MM.1S (cell line): ENCODE data around the gene RBM43.
"Not testable (repeated sequence)": the region's sequence is repeated elsewhere in the genome, so short reads cannot be mapped to it uniquely, and the experiment has no call there.

Source experiments
- DNase-seq: peaks from one replicate; pipeline ENCODE4 v3.0.0-alpha.2; 2015
- H2AFZ ChIP-seq: fragments of 300-600 bp; sonication (generic); 2 replicates; pipeline ENCODE4 v1.6.0; 2016; ENCODE audit warnings: antibody characterized with exemption, low read length
- H3F3A ChIP-seq: fragments of 300-600 bp; sonication (generic); 2 replicates; pipeline ENCODE4 v1.6.1; 2016; ENCODE audit warnings: mild to moderate bottlenecking, antibody characterized with exemption, low read length, moderate library complexity, mixed read lengths; ENCODE audit not compliant: insufficient read depth
- H3K27ac ChIP-seq: fragments of 300-600 bp; sonication (generic); 2 replicates; pipeline ENCODE4 v1.5.1; 2016; ENCODE audit warnings: mild to moderate bottlenecking, low read length
- H3K27me3 ChIP-seq: fragments of 300-600 bp; sonication (generic); replicated peaks from 2 replicates; pipeline ENCODE4 v1.6.0; 2016; ENCODE audit warnings: low read length; ENCODE audit not compliant: insufficient read depth
- H3K36me3 ChIP-seq: fragments of 300-600 bp; sonication (generic); replicated peaks from 2 replicates; pipeline ENCODE4 v1.6.1; 2016; ENCODE audit warnings: mild to moderate bottlenecking, low read length, mixed read lengths; ENCODE audit not compliant: insufficient read depth
- H3K4me1 ChIP-seq: fragments of 300-600 bp; sonication (generic); 2 replicates; pipeline ENCODE4 v1.6.1; 2016; ENCODE audit warnings: low read length, mixed read lengths
- H3K4me2 ChIP-seq: fragments of 300-600 bp; sonication (generic); 2 replicates; pipeline ENCODE4 v1.6.0; 2016; ENCODE audit warnings: low read depth, low read length
- H3K4me3 ChIP-seq: fragments of 300-600 bp; sonication (generic); 2 replicates; pipeline ENCODE4 v1.5.1; 2016; ENCODE audit warnings: low read length, mixed read lengths
- H3K79me2 ChIP-seq: fragments of 300-600 bp; sonication (generic); 2 replicates; pipeline ENCODE4 v1.6.1; 2016; ENCODE audit warnings: mixed run types, low read length, mixed read lengths
- H3K9ac ChIP-seq: fragments of 300-600 bp; sonication (generic); 2 replicates; pipeline ENCODE4 v1.6.1; 2016; ENCODE audit warnings: low read length, mixed read lengths
- H3K9me2 ChIP-seq: fragments of 300-600 bp; sonication (generic); replicated peaks from 2 replicates; pipeline ENCODE4 v1.6.1; 2016; ENCODE audit warnings: mild to moderate bottlenecking, low read length, mixed read lengths; ENCODE audit not compliant: insufficient read depth
- H3K9me3 ChIP-seq: fragments of 300-600 bp; sonication (generic); replicated peaks from 2 replicates; pipeline ENCODE4 v1.6.1; 2016; ENCODE audit warnings: mild to moderate bottlenecking, low read length, mixed read lengths; ENCODE audit not compliant: insufficient read depth
- H4K20me1 ChIP-seq: fragments of 300-600 bp; sonication (generic); 2 replicates; pipeline ENCODE4 v1.6.1; 2016; ENCODE audit warnings: mild to moderate bottlenecking, low read length, moderate library complexity, mixed read lengths; ENCODE audit not compliant: insufficient read depth
- CTCF ChIP-seq: fragments of 300-600 bp; sonication (generic); IDR thresholded peaks from 2 replicates; pipeline ENCODE4 v1.5.1; 2016; ENCODE audit warnings: antibody characterized with exemption, low read length, mixed read lengths
- EZH2 ChIP-seq: fragments of 300-600 bp; sonication (generic); optimal IDR thresholded peaks from 2 replicates; pipeline ENCODE3; 2017; ENCODE audit warnings: low read depth, mild to moderate bottlenecking, antibody characterized with exemption, low read length, mixed read lengths
- EZH2phosphoT487 ChIP-seq: fragments of 300-600 bp; sonication (generic); IDR thresholded peaks from 2 replicates; pipeline ENCODE4 v1.6.1; 2018; ENCODE audit warnings: antibody characterized with exemption, low read length

RBM43 gene

GRCh38 chr2:151238527-151239487 is 22.9 kb downstream of the RBM43 start:
- no peaks in the 10 kb centered on the region for H3K4me1 ChIP-seq
- H3K27me3 ChIP-seq, result no peaks in the 10 kb centered on the region
- peak; percentile 51 for DNase-seq
- no peak overlapping the region for H3K4me2 ChIP-seq
- H4K20me1 ChIP-seq, result no peaks in the 10 kb centered on the region
- no peak overlapping the region for H2AFZ ChIP-seq
- H3K9me2 ChIP-seq, result no peaks in the 10 kb centered on the region
- TF ChIP-seq CTCF, result peak; percentile 85
- no peak for TF ChIP-seq EZH2phosphoT487
- no peak for TF ChIP-seq EZH2
- no peaks in the 10 kb centered on the region for H3K9me3 ChIP-seq
- H3K79me2 ChIP-seq, result no peaks in the 10 kb centered on the region
- H3K27ac ChIP-seq, result no peak overlapping the region
- no peaks in the 10 kb centered on the region for H3K36me3 ChIP-seq
- H3K9ac ChIP-seq, result no peak overlapping the region
- H3F3A ChIP-seq, result no peaks in the 10 kb centered on the region
- no peak overlapping the region for H3K4me3 ChIP-seq

GRCh38 chr2:151237422-151238025 is 24.1 kb downstream of the RBM43 start:
- no peaks in the 10 kb centered on the region for H3K79me2 ChIP-seq
- H3K9me2 ChIP-seq, result no peaks in the 10 kb centered on the region
- H3K9ac ChIP-seq, result no peak overlapping the region
- H3K4me3 ChIP-seq, result no peak overlapping the region
- no peaks in the 10 kb centered on the region for H4K20me1 ChIP-seq
- no peaks in the 10 kb centered on the region for H3K27me3 ChIP-seq
- TF ChIP-seq CTCF, result no peak
- TF ChIP-seq EZH2phosphoT487, result no peak
- no peak for TF ChIP-seq EZH2
- H3K4me2 ChIP-seq, result no peak overlapping the region
- H3K36me3 ChIP-seq, result no peaks in the 10 kb centered on the region
- no peaks in the 10 kb centered on the region for H3K4me1 ChIP-seq
- DNase-seq, result no peak
- H3K9me3 ChIP-seq, result no peaks in the 10 kb centered on the region
- H2AFZ ChIP-seq, result no peak overlapping the region
- H3F3A ChIP-seq, result no peaks in the 10 kb centered on the region
- H3K27ac ChIP-seq, result no peak overlapping the region

GRCh38 chr2:151233760-151234159 is 27.9 kb downstream of the RBM43 start:
- H4K20me1 ChIP-seq, H3K9me2 ChIP-seq, H3F3A ChIP-seq, H3K27me3 ChIP-seq, H3K4me2 ChIP-seq, DNase-seq, H3K79me2 ChIP-seq, H3K36me3 ChIP-seq, H3K4me1 ChIP-seq, H3K9ac ChIP-seq, H3K9me3 ChIP-seq, H3K4me3 ChIP-seq, H3K27ac ChIP-seq, H2AFZ ChIP-seq: not testable (repeated sequence)

GRCh38 chr2:151233288-151233687 is 28.4 kb downstream of the RBM43 start:
- not testable (repeated sequence) for H3K4me2 ChIP-seq, H3K79me2 ChIP-seq, H3K36me3 ChIP-seq, H2AFZ ChIP-seq, H3K9me2 ChIP-seq, H3K9me3 ChIP-seq, H3F3A ChIP-seq, H3K4me3 ChIP-seq, H3K4me1 ChIP-seq, H3K9ac ChIP-seq, H4K20me1 ChIP-seq, H3K27ac ChIP-seq, H3K27me3 ChIP-seq, DNase-seq
